Breast epithelium (tissue), 4 donors: ENCODE data around the gene DELE1. TPM values are rescaled to one million over a fixed set of nuclear protein-coding genes. Genes with fewer than 3 reads are reported as not detected.

ENCODE experiments used
- DNase-seq, 2 donors: peaks; one replicate each; pipeline ENCODE4 v3.0.0-alpha.2; 2019; ENCODE audit warnings: low spot score in 2 of 2
- H3K27ac ChIP-seq, 2 donors: fragments of 200-600 bp; sonication (generic) in 1 of 2; one replicate each; pipeline ENCODE4 v1.5.1; 2016 to 2019; ENCODE audit warnings: mild to moderate bottlenecking in 1 of 2
- H3K27me3 ChIP-seq, 2 donors: fragments of 200-600 bp; sonication (generic) in 1 of 2; one replicate each; pipeline versions ENCODE4 v1.5.1 to v1.6.0; 2017 to 2019; ENCODE audit warnings: control low read depth in 1 of 2, mild to moderate bottlenecking in 1 of 2
- H3K36me3 ChIP-seq: fragments of 200-600 bp; one replicate; pipeline ENCODE4 v1.5.1; 2019
- H3K4me1 ChIP-seq, 2 donors: fragments of 200-600 bp; sonication (generic); one replicate each; pipeline ENCODE4 v1.5.1; 2016 to 2019; ENCODE audit warnings: control low read depth in 1 of 2
- H3K4me3 ChIP-seq, 3 donors: fragments of 200-600 bp; sonication (generic); 1 replicate in 2 of 3; 2 replicates in 1 of 3; pipeline ENCODE4 v1.5.1; 2016 to 2019; ENCODE audit warnings: mild to moderate bottlenecking in 3 of 3, moderate library complexity in 2 of 3
- H3K9me3 ChIP-seq, 2 donors: fragments of 200-600 bp; sonication (generic) in 1 of 2; one replicate each; pipeline ENCODE4 v1.5.1; 2016 to 2019; ENCODE audit warnings: control low read depth in 1 of 2
- CTCF ChIP-seq, 3 donors: fragments of 450-650 bp; IDR thresholded peaks; one replicate each; pipeline ENCODE4 v1.5.1; 2016 to 2017; ENCODE audit warnings: antibody characterized with exemption in 3 of 3, mild to moderate bottlenecking in 3 of 3, moderate library complexity in 3 of 3
- POLR2A ChIP-seq: fragments of 450-650 bp; IDR thresholded peaks from one replicate; pipeline ENCODE4 v1.6.1; 2016; ENCODE audit warnings: antibody characterized with exemption, mild to moderate bottlenecking, moderate library complexity
- POLR2AphosphoS5 ChIP-seq, 3 donors: sonication (generic); formaldehyde crosslinking; IDR thresholded peaks; one replicate each; pipeline ENCODE4 v1.6.1; 2017; ENCODE audit warnings: antibody characterized with exemption in 3 of 3
- intact Hi-C: fragments of 100-400 bp; cut with DNase I; formaldehyde crosslinking; loops from one replicate; pipeline ENCODE4 v1.15.1; 2023; ENCODE audit warnings: low total_unique reads
- total RNA-seq, 3 donors: library from RNA; depleted of rRNA; stranded (reverse); fragments of >200 nt; gene quantifications; one replicate each; pipeline ENCODE4 v1.1.0, GENCODE V29; 2016

DELE1 gene
- total RNA-seq, 3 donors from 2014 or later = 74.6 to 95.1 (median 76.7) TPM

- H3K4me1 ChIP-seq = no peaks in the 10 kb centered on the region
- TF ChIP-seq CTCF (IDR thresholded peaks at IDR 0.05) (no peak), POLR2AphosphoS5 (IDR thresholded peaks at IDR 0.05) (no peak), POLR2A (no peak)
- peaks cover 6% of the 10 kb centered on the region for H3K36me3 ChIP-seq
- no peaks in the 10 kb centered on the region for H3K27me3 ChIP-seq
- no peak overlapping the region for H3K4me3 ChIP-seq
- no peak overlapping the region for H3K27ac ChIP-seq
- intact Hi-C loops = loop anchor here (1.0 kb wide), 1 partner anchor 23 kb away; no protein-coding TSS in a partner anchor
- no peaks in the 10 kb centered on the region for H3K9me3 ChIP-seq
- no peak for DNase-seq
These were observed 54.7 kb downstream of the DELE1 start for GRCh38 chr5:141978389-141978788.

- no peaks in the 10 kb centered on the region for H3K4me1 ChIP-seq
- no peaks in the 10 kb centered on the region for H3K9me3 ChIP-seq
- intact Hi-C loops = no loop called here
- no peak overlapping the region for H3K4me3 ChIP-seq
- no peaks in the 10 kb centered on the region for H3K27me3 ChIP-seq
- TF ChIP-seq CTCF (IDR thresholded peaks at IDR 0.05) = no peak
- TF ChIP-seq POLR2A = no peak
- no peak for TF ChIP-seq POLR2AphosphoS5 (IDR thresholded peaks at IDR 0.05)
- H3K27ac ChIP-seq = no peak overlapping the region
- H3K36me3 ChIP-seq = peaks cover 7% of the 10 kb centered on the region
- no peak for DNase-seq
These were observed 59.0 kb downstream of the DELE1 start for GRCh38 chr5:141982626-141983025.

GRCh38 chr5:141986072-141986471 is 62.4 kb downstream of the DELE1 start:
- no peak overlapping the region for H3K27ac ChIP-seq
- intact Hi-C loops = no loop called here
- peaks cover 7% of the 10 kb centered on the region for H3K36me3 ChIP-seq
- H3K9me3 ChIP-seq = no peaks in the 10 kb centered on the region
- DNase-seq = no peak
- no peaks in the 10 kb centered on the region for H3K27me3 ChIP-seq
- TF ChIP-seq POLR2A = no peak
- no peak for TF ChIP-seq CTCF (IDR thresholded peaks at IDR 0.05)
- no peak for TF ChIP-seq POLR2AphosphoS5 (IDR thresholded peaks at IDR 0.05)
- no peak overlapping the region for H3K4me3 ChIP-seq
- no peaks in the 10 kb centered on the region for H3K4me1 ChIP-seq

GRCh38 chr5:141989720-141990119 is 66.0 kb downstream of the DELE1 start:
- intact Hi-C loops = loop anchor here (10.0 kb wide), 1 partner anchor 135 kb away; no protein-coding TSS in a partner anchor
- H3K4me3 ChIP-seq = no peak overlapping the region
- H3K9me3 ChIP-seq = no peaks in the 10 kb centered on the region
- H3K27ac ChIP-seq = no peak overlapping the region
- no peaks in the 10 kb centered on the region for H3K36me3 ChIP-seq
- H3K27me3 ChIP-seq = no peaks in the 10 kb centered on the region
- H3K4me1 ChIP-seq = no peaks in the 10 kb centered on the region
- no peak for DNase-seq
- no peak for TF ChIP-seq POLR2AphosphoS5 (IDR thresholded peaks at IDR 0.05)
- TF ChIP-seq CTCF (IDR thresholded peaks at IDR 0.05) = no peak
- no peak for TF ChIP-seq POLR2A

Other genes starting within 250 kb of the DELE1 start
- 10 to 100 TPM in 1 of 3 donors, 1 to 10 TPM in 2; 2.6 to 12.1 (median 5.9) TPM for gene ARAP3, start 241.6 kb upstream of the DELE1 start, total RNA-seq
- gene PCDH1, start 45.5 kb upstream of the DELE1 start, total RNA-seq = 10 to 100 TPM; 28.3 to 72.7 (median 65.9) TPM
- gene PCDH12, start 34.3 kb downstream of the DELE1 start, total RNA-seq = 1 to 10 TPM; 1.8 to 5.6 (median 3.5) TPM
- 10 to 100 TPM; 43.9 to 80.2 (median 60.6) TPM for gene RNF14, start 45.2 kb downstream of the DELE1 start, total RNA-seq
- gene GNPDA1, start 89.2 kb downstream of the DELE1 start, total RNA-seq = 10 to 100 TPM; 32.6 to 46.4 (median 38.3) TPM
- gene NDFIP1, start 184.9 kb downstream of the DELE1 start, total RNA-seq = 100 to 1,000 TPM; 115 to 135 (median 117) TPM